ENCODE measurements around the gene MGA.

MGA gene

GRCh38 chr15:41698779-41699178, 38.6 kb downstream of the MGA start:
- H3K27me3 ChIP-seq (ENCODE audit: low read length), result no peaks in the 10 kb centered on the region
- no peaks in the 10 kb centered on the region; the same call in 1 of the 2 replicates for H3K36me3 ChIP-seq (ENCODE audit: low read length)
- no peak overlapping the region for H3K9ac ChIP-seq (ENCODE audit: low read length)
- H3K9me2 ChIP-seq (replicated peaks; ENCODE audit: insufficient read depth, low read length), result no peaks in the 10 kb centered on the region
- H3K27ac ChIP-seq (ENCODE audit: low read depth, low read length), result no peak overlapping the region
- H3K4me3 ChIP-seq (ENCODE audit: insufficient read depth, low read length, poor library complexity, severe bottlenecking), result no peak overlapping the region
- H3F3A ChIP-seq (ENCODE audit: insufficient read depth), result 0 out of 2 replicates have a peak, but pooled peaks cover 8% of the 10 kb centered on the region
- H3K9me3 ChIP-seq (ENCODE audit: insufficient read depth, low read length), result no peaks in the 10 kb centered on the region
- TF ChIP-seq CTCF (IDR thresholded peaks at IDR 0.05; ENCODE audit: insufficient read depth, low read length, poor library complexity, severe bottlenecking), result no peak
- no peak for TF ChIP-seq EZH2phosphoT487 (conservative IDR thresholded peaks at IDR 0.05; ENCODE audit: low read length)
- H2AFZ ChIP-seq (ENCODE audit: low read depth, low read length, severe bottlenecking), result no peak overlapping the region
- peak overlapping the region; percentile 28 for H3K4me2 ChIP-seq (ENCODE audit: low read depth, low read length, poor library complexity, severe bottlenecking)
- H3K79me2 ChIP-seq (ENCODE audit: insufficient read depth, low read length), result peaks cover 43% of the 10 kb centered on the region
- no peaks in the 10 kb centered on the region for H4K20me1 ChIP-seq (ENCODE audit: low read depth, low read length)

GRCh38 chr15:41703120-41703519, 42.9 kb downstream of the MGA start:
- Histone ChIP-seq H4K20me1 (ENCODE audit: low read depth, low read length) (no peaks in the 10 kb centered on the region), H3K36me3 (ENCODE audit: low read length) (peaks cover 2% of the 10 kb centered on the region; the same call in 1 of the 2 replicates), H3K4me3 (ENCODE audit: insufficient read depth, low read length, poor library complexity, severe bottlenecking) (no peak overlapping the region), H2AFZ (ENCODE audit: low read depth, low read length, severe bottlenecking) (no peak overlapping the region), H3K9me3 (ENCODE audit: insufficient read depth, low read length) (no peaks in the 10 kb centered on the region), H3K27ac (ENCODE audit: low read depth, low read length) (no peak overlapping the region), H3K79me2 (ENCODE audit: insufficient read depth, low read length) (peaks cover 19% of the 10 kb centered on the region), H3K9me2 (replicated peaks; ENCODE audit: insufficient read depth, low read length) (no peaks in the 10 kb centered on the region), H3K9ac (ENCODE audit: low read length) (no peak overlapping the region), H3F3A (ENCODE audit: insufficient read depth) (0 out of 2 replicates have a peak, but pooled peaks cover 8% of the 10 kb centered on the region), H3K4me2 (ENCODE audit: low read depth, low read length, poor library complexity, severe bottlenecking) (no peak overlapping the region), H3K27me3 (ENCODE audit: low read length) (no peaks in the 10 kb centered on the region)
- TF ChIP-seq EZH2phosphoT487 (conservative IDR thresholded peaks at IDR 0.05; ENCODE audit: low read length) (no peak), CTCF (IDR thresholded peaks at IDR 0.05; ENCODE audit: insufficient read depth, low read length, poor library complexity, severe bottlenecking) (no peak)

GRCh38 chr15:41713047-41713446, 52.8 kb downstream of the MGA start:
- Histone ChIP-seq H3K27me3 (ENCODE audit: low read length) (no peaks in the 10 kb centered on the region), H3F3A (ENCODE audit: insufficient read depth) (no peaks in the 10 kb centered on the region), H4K20me1 (ENCODE audit: low read depth, low read length) (no peaks in the 10 kb centered on the region), H3K4me2 (ENCODE audit: low read depth, low read length, poor library complexity, severe bottlenecking) (no peak overlapping the region), H3K36me3 (ENCODE audit: low read length) (peaks cover 8% of the 10 kb centered on the region; the same call in 1 of the 2 replicates), H3K27ac (ENCODE audit: low read depth, low read length) (no peak overlapping the region), H3K9ac (ENCODE audit: low read length) (no peak overlapping the region), H3K9me3 (ENCODE audit: insufficient read depth, low read length) (no peaks in the 10 kb centered on the region), H2AFZ (ENCODE audit: low read depth, low read length, severe bottlenecking) (no peak overlapping the region), H3K79me2 (ENCODE audit: insufficient read depth, low read length) (no peaks in the 10 kb centered on the region), H3K9me2 (replicated peaks; ENCODE audit: insufficient read depth, low read length) (no peaks in the 10 kb centered on the region), H3K4me3 (ENCODE audit: insufficient read depth, low read length, poor library complexity, severe bottlenecking) (no peak overlapping the region)
- TF ChIP-seq EZH2phosphoT487 (conservative IDR thresholded peaks at IDR 0.05; ENCODE audit: low read length) (no peak), CTCF (IDR thresholded peaks at IDR 0.05; ENCODE audit: insufficient read depth, low read length, poor library complexity, severe bottlenecking) (no peak)

Measured in SU-DHL-6 (cell line).